Pancreas (tissue), 10 donors: ENCODE data around the gene NEDD8. TPM values are rescaled to one million over a fixed set of nuclear protein-coding genes. Genes with fewer than 3 reads are reported as not detected.
A peak's percentile ranks its signal among the peaks of the same experiment; 100 is the strongest.

Experiments
- ATAC-seq, 4 donors: fragments of 200-7000 bp; cut with Tn5 transposase; one replicate each; pipeline versions ENCODE4 v1.8.0 to v1.9.1; 2020; ENCODE audit warnings: mild to moderate bottlenecking in 4 of 4, moderate library complexity in 4 of 4
- DNase-seq, 6 donors: peaks; one replicate each; pipeline ENCODE4 v3.0.0-alpha.2; 2020
- FAIRE-seq: peaks from 2 replicates; lab custom pipeline; 2012; peaks lifted over from hg19 to GRCh38; lab: Jason Lieb, UNC
- H3K27ac ChIP-seq, 4 donors: fragments of 200-600 bp; sonication (generic); 1 replicate in 3 of 4; 2 replicates in 1 of 4; pipeline versions ENCODE4 v1.5.0 to v1.8.0; 2020
- H3K27me3 ChIP-seq, 4 donors: fragments of 200-600 bp; one replicate each; pipeline ENCODE4 v1.8.0; 2021
- H3K36me3 ChIP-seq, 3 donors: fragments of 200-600 bp; sonication (generic) in 1 of 3; one replicate each; pipeline versions ENCODE4 v1.5.0 to v1.8.0; 2020 to 2021
- H3K4me1 ChIP-seq, 3 donors: fragments of 200-600 bp; one replicate each; pipeline ENCODE4 v1.8.0; 2021
- H3K4me3 ChIP-seq, 4 donors: fragments of 200-600 bp; sonication (generic) in 2 of 4; one replicate each; pipeline versions ENCODE4 v1.5.0 to v1.8.0; 2020 to 2021
- H3K9me3 ChIP-seq, 4 donors: fragments of 200-600 bp; one replicate each; pipeline ENCODE4 v1.8.0; 2021
- CTCF ChIP-seq, 4 donors: fragments of 200-600 bp; sonication (generic) in 3 of 4; IDR thresholded peaks; one replicate each; pipeline versions ENCODE4 v1.5.0 to v1.8.0; 2021; ENCODE audit warnings: antibody characterized with exemption in 4 of 4
- WGBS, 2 donors: extraction: QIAGEN DNeasy Blood & Tissue Kit; methylation state at CpG; one replicate each; pipeline ENCODE4 v1.1.7; 2013; 5-methylcytosine and 5-hydroxymethylcytosine counted together
- intact Hi-C, 3 donors: fragments of 100-400 bp; cut with DNase I; formaldehyde crosslinking; loops; one replicate each; pipeline versions ENCODE4 v1.11.1 to v1.14.2; 2022
- polyA plus RNA-seq, 2 donors: library from polyadenylated mRNA; stranded (reverse); fragments of 200-250 nt; gene quantifications; one replicate each; pipeline ENCODE4 v1.2.3, GENCODE V29; 2013
- total RNA-seq, 6 donors: library from RNA; stranded (reverse); fragmentation: NEBNext Ultra II Directional in 4 of 6; extraction: Animal tissue kit (Norgen Biotek cat#: 25700) in 4 of 6; gene quantifications; one replicate each; pipeline versions ENCODE4 v1.2.1 to v1.2.4, GENCODE V29; 2021 to 2023
- donor health status: healthy with polysubstance abuse.
- donor health status: DM: no; HTN: no; CAD: no; lungs with moderate emphysema.
- donor health status: DM: no; HTN: no; CAD: no.
- donor health status: control.
- donor health status: control.
- donor health status: Bipolar disorder and iron deficiency.
- donor health status: DM: yes; HTN: yes; CAD: no.
- donor health status: DM: no; HTN: no; CAD: no.
- donor health status: DM: no; HTN: no; CAD: no.
- donor health status: DM: yes; HTN: yes; CAD: no.

The NEDD8 gene
- total and polyA plus RNA-seq, 8 donors = 32.5 to 118 (median 55.4) TPM

- H3K36me3 ChIP-seq = peaks cover 0 to 9% (median 0%) of the 10 kb centered on the region in 3 donors
- intact Hi-C loops = no loop called here
- no peaks in the 10 kb centered on the region for H3K27me3 ChIP-seq
- no peak for ATAC-seq
- no peaks in the 10 kb centered on the region for H3K4me1 ChIP-seq
- H3K9me3 ChIP-seq = no peaks in the 10 kb centered on the region
- FAIRE-seq = no peak
- H3K4me3 ChIP-seq = no peak overlapping the region
- 88 to 90% methylated on average over 19 of the region's 19 CpGs for WGBS, 2 donors
- TF ChIP-seq CTCF (IDR thresholded peaks at IDR 0.05) = no peak
- H3K27ac ChIP-seq = no peak overlapping the region
- peak in 1 of 6 donors; percentile 32 for DNase-seq
Observed at GRCh38 chr14:24261969-24262327, 29.8 kb upstream of the NEDD8 start.

- intact Hi-C loops = no loop called here
- TF ChIP-seq CTCF (IDR thresholded peaks at IDR 0.05) = no peak
- H3K4me1 ChIP-seq = no peaks in the 10 kb centered on the region
- H3K4me3 ChIP-seq = no peak overlapping the region
- peaks cover 0 to 3% (median 0%) of the 10 kb centered on the region in 3 donors for H3K36me3 ChIP-seq
- H3K27ac ChIP-seq = no peak overlapping the region
- no peaks in the 10 kb centered on the region for H3K9me3 ChIP-seq
- 89 to 95% methylated on average over 20 of the region's 20 CpGs for WGBS, 2 donors
- ATAC-seq = no peak
- peak in 1 of 6 donors; percentile 33 for DNase-seq
- no peak for FAIRE-seq
- no peaks in the 10 kb centered on the region for H3K27me3 ChIP-seq
Observed at GRCh38 chr14:24261256-24261968, 29.2 kb upstream of the NEDD8 start.

- H3K9me3 ChIP-seq = no peaks in the 10 kb centered on the region
- peak overlapping the region in 1 of 4 donors; percentile 78 for H3K27ac ChIP-seq
- FAIRE-seq (no peak), ATAC-seq (no peak), DNase-seq (peak in 1 of 6 donors; percentile 33)
- intact Hi-C loops = no loop called here
- no peak for TF ChIP-seq CTCF (IDR thresholded peaks at IDR 0.05)
- 75 to 83% methylated on average over 4 of the region's 4 CpGs for WGBS, 2 donors
- H3K36me3 ChIP-seq = no peaks in the 10 kb centered on the region
- no peaks in the 10 kb centered on the region for H3K27me3 ChIP-seq
- no peaks in the 10 kb centered on the region for H3K4me1 ChIP-seq
- no peak overlapping the region for H3K4me3 ChIP-seq
Observed at GRCh38 chr14:24260780-24261157, 28.6 kb upstream of the NEDD8 start.

GRCh38 chr14:24260026-24260779, 28.0 kb upstream of the NEDD8 start:
- intact Hi-C loops = no loop called here
- 72% methylated on average over 16 of the region's 16 CpGs for WGBS, 2 donors
- Histone ChIP-seq H3K4me3 (no peak overlapping the region), H3K4me1 (no peaks in the 10 kb centered on the region), H3K27ac (peak overlapping the region in 3 of 4 donors; percentile 61 to 78 (median 64)), H3K27me3 (no peaks in the 10 kb centered on the region), H3K9me3 (no peaks in the 10 kb centered on the region), H3K36me3 (no peaks in the 10 kb centered on the region)
- DNase-seq (peak in 2 of 6 donors; percentile 32 to 60), ATAC-seq (peak; percentile 27 to 76 (median 62)), FAIRE-seq (no peak)
- no peak for TF ChIP-seq CTCF (IDR thresholded peaks at IDR 0.05)
